Islet precursor cell (in vitro differentiated cells): ENCODE data around the gene CLIP2.
"Not testable (repeated sequence)": the region's sequence is repeated elsewhere in the genome, so short reads cannot be mapped to it uniquely, and the experiment has no call there.

Experiments
- DNase-seq: peaks from one replicate; pipeline ENCODE4 v3.0.0-alpha.2; 2018

CLIP2 gene

DNA sequence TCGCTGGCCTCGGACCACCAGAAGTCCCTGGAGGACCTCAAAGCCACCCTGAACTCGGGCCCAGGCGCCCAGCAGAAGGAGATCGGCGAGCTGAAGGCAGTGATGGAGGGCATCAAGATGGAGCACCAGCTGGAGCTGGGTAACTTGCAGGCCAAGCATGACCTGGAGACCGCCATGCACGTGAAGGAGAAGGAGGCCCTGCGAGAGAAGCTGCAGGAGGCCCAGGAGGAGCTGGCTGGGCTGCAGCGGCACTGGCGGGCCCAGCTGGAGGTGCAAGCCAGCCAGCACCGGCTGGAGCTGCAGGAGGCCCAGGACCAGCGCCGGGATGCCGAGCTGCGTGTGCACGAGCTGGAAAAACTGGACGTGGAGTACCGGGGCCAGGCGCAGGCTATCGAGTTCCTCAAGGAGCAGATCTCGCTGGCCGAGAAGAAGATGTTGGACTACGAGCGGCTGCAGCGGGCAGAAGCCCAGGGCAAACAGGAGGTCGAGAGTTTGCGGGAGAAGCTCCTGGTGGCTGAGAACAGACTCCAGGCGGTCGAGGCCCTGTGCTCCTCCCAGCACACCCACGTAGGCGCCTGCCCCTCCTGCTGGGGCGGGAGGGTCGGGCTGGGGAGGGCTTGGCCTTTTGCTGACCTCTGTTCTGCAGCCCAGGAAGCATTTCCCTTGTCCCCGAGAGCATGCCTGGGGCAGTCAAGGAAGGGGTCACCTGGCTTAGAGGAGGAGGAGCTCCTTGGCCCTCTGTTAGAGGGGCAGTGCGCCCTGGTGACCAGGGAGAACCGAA is 87.2 kb downstream of the CLIP2 start:
- no peak for DNase-seq

DNA sequence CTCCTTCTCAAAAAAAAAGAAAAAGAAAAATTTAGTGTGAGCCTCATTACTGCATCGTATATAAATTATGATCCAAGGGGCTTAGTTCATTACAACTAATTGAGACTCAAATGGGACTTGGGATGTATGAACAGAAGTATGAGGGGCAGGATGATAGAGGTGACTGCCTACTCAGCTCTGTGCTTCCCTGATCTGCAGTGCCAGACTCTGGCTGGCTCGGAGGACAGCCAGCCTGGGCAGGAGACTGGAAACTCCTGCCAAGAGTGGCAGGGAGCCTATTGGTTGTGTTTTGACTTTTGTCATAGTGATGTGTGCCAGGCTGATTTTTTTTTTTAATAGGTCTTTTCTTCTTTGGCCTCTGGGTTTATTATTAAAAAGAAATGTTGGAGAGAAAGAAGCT is 90.7 kb downstream of the CLIP2 start:
- no peak for DNase-seq

DNA sequence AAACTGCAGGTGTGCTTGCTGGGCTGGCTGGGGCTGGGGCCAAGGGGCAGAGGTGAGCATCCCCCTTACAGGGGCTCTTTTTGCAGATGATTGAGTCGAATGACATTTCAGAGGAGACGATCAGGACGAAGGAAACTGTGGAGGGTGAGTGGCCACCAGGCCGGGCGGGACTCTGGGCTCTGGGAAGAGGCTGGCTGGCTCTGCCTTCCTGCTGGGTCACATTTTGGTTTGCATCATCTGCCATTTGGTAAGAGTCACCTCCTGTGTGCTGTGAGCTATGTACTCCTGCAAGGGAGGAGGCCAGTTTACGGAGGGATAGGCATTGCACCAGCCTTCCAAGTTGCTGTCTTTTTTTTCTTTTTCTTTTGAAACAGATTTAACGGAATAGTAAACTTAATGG is 91.5 kb downstream of the CLIP2 start:
- DNase-seq: no peak

DNA sequence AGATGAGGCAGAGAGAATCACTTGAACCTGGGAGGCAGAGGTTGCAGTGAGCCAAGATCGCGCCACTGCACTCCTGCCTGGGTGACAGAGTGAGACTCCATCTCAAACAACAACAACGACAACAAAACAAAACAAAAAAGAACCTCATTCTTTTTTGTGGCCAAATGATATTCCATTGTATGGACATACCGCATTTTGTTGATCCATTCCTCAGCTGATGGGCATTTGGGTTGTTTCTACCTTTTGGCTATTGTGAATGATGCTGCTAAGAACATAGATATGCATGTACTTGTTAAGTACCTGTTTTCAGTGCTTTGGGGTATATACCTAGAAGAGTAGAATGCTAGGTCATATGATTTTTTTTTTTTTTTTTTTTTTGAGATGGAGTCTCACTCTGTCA is 94.9 kb downstream of the CLIP2 start:
- DNase-seq: not testable (repeated sequence)

DNA sequence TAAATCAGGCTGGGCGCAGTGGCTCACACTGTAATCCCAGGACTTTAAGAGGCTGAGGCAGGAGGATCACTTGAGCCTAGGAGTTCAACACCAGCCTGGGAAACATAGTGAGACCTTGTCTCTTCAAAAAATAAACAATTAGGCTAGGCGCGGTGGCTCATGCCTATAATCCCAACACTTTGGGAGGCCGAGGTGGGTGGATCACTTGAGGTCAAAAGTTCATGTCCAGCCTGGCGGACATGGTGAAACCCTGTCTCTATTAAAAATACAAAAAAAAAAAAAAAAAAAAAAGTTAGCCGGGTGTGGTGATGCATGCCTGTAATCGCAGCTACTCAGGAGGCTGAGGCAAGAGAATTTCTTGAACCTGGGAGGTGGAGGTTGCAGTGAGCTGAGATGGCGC is 95.6 kb downstream of the CLIP2 start:
- not testable (repeated sequence) for DNase-seq

DNA sequence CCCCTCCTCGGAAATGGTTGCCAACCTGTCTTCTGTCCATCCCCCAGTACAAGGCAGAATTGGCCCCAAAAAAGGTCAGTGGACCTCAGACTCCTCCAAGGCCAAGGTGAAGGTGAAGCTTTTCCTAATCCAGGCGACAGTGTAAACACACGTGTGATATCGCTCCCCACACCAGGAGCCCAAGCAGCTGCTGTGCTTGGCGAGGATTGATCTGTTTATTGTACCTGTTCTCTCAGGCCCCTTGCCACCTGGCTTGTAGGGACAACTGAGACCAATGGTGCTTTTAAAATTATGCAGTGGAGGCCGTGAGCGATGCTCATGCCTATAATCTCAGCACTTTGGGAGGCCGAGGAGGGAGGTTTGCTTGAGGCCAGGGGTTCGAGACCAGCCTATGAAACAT is 98.4 kb downstream of the CLIP2 start:
- no peak for DNase-seq

DNA sequence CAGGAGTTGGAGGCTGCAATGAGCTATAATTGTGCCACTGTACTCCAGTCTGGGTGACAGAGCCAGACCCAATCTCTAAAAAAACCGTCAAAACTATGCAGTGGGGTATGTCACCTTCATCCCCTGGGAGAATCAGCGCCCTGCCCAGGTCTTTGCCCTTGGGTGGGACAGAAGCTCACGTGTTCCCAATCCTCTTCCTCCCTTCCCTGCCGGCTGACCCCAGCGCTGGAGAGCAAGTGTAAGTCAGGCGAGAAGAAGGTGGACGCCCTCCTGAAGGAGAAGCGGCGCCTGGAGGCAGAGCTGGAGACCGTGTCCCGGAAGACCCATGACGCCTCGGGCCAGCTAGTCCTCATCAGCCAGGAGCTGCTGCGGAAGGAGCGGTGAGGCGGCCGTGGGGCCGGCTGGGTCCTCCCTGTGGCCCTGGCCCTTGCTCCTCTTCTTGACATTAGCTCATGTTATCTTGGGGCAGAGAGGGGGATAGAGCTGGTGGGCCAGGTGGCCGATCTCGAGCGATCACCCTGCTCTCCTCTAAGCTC is 99.7 kb downstream of the CLIP2 start:
- DNase-seq: no peak

DNA sequence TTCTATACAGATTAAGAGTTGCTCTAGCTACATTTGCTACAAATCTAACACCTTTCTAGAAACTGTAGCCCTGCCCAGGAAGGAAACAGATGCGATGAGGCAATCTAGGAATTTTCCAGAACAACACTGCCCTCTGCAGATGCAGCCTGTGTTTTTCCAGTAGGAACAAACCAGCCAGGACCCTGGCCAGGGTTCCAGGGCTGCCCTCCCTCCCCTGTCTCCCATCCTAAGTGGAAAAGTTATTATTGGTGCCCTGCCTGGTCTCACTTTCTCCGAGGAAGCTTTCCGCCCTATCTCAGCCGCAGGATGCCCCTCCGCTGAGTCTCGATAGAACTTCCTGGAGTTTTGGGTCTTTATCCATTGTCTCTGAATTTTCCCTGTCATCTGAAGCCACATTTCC is 104.5 kb downstream of the CLIP2 start:
- peak; percentile 72 for DNase-seq

DNA sequence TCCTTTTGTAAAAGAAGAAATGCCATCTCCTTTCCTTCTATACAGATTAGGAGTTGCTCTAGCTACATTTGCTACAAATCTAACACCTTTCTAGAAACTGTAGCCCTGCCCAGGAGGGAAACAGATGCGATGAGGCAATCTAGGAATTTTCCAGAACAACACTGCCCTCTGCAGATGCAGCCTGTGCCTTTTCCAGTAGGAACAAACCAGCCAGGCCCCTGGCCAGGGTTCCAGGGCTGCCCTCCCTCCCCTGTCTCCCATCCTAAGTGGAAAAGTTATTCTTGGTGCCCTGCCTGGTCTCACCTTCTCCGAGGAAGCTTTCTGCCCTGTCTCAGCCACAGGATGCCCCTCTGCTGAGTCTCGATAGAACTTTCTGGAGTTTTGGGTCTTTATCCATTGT is 105.4 kb downstream of the CLIP2 start:
- DNase-seq: peak; percentile 72

DNA sequence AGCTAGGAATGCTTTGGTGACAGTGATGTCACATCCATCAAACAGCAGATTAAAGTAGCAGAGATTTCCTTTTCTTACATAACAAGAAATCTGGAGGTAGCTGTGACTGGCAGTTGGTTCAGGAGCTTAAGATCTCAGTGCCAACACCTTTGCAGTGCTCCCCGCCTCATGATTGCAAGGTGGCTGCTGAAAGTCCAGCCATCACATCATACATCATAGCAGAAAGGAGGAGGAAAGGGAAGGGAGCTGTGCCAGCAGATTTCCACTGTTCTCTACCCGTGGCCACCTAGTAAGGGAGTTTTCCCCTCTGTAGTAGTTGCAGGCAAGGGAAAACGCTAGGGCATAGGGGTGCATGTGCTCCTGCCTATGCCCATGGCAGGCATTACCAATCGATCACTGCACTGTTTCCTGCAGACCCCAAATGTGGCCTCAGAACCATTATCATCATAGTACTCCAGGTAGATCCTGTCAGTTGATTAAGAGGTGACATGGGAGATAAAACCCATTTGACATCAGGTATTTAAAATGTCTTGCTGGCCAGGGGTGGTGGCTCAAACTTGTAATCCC is 106.6 kb downstream of the CLIP2 start:
- DNase-seq: peak; percentile 27

DNA sequence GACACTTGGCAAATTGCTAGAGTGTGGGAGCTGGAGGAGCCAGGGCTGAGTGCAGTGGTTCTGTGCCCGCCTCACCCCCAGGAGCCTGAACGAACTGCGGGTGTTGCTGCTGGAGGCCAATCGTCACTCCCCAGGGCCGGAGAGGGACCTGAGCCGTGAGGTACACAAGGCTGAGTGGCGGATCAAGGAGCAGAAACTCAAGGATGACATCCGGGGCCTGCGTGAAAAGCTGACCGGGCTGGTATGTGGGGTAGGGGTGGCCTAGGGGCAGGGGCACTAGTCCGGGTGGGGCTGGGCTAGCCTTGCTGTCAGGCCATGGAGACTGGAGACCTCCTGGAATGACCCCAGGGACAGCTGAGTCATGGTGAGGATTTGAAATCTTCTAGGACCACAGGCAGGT is 107.8 kb downstream of the CLIP2 start:
- DNase-seq: peak; percentile 46

DNA sequence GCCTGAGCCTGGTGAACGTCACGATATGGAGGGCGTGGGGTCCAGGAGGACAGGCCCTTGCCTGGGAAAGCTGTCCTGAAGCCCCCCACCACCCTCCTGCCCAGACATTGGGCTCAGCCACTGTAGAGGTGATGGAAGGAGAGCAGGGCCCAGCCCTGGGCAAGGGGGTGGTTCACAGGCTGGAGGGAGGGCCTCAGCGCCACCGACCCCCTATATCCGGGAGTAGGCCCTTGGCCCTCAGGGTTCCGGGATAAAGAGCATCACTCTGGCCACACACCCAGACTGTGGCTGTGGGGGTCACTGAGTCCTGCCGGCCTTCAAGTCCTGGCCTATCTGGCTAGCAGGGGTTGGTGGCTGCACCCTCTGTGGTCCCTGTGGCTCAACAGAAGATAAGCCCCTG is 109.2 kb downstream of the CLIP2 start:
- peak; percentile 46 for DNase-seq

DNA sequence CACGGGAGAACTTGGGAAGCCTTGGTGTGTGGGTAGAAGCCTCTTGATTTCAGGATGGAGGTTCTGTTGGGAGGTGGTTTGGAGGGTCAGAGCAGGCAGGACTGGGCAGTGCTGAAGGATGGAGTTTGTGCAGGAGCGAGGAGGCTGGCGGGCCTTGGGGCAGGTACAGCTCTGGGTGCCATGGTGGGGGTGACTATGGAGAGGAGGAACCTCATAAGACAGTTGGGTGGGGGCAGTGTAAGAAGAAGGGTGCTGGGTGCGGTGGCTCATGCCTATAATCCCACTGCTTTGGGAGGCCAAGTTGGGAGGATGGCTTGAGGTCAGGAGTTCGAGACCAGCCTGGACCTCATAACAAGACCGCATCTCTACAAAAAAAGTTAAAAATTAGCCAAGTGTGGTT is 109.8 kb downstream of the CLIP2 start:
- peak; percentile 29 for DNase-seq

DNA sequence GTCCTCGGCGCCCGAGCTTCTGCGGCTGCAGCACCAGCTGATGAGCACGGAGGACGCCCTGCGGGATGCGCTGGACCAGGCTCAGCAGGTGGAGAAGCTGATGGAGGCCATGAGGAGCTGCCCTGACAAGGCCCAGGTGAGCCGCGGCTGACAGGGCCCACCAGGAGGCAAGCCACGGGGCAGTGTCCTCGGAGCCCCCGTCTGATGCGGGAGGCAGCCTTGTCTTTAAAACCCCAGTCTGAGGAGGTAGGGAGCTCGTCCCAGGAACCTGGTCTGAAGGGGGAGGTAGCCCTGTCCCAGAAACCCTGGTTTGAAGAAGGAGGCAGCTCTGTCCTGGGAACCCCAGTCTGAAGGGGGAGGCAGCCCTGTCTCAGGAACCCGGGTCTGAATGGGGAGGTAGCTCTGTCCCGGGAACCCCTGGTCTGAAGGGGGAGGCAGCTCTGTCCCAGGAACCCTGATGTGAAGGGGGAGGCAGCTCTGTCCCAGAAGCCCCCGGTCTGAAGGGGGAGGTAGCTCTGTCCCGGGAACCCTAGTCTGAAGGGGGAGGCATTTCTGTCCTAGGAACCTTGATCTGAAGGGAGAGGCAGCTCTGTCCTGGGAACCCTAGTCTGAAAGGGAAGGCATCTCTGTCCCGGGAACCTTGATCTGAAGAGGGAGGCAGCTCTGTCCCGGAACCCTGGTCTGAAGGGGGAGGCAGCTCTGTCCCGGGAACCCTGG is 111.4 kb downstream of the CLIP2 start:
- DNase-seq: no peak

DNA sequence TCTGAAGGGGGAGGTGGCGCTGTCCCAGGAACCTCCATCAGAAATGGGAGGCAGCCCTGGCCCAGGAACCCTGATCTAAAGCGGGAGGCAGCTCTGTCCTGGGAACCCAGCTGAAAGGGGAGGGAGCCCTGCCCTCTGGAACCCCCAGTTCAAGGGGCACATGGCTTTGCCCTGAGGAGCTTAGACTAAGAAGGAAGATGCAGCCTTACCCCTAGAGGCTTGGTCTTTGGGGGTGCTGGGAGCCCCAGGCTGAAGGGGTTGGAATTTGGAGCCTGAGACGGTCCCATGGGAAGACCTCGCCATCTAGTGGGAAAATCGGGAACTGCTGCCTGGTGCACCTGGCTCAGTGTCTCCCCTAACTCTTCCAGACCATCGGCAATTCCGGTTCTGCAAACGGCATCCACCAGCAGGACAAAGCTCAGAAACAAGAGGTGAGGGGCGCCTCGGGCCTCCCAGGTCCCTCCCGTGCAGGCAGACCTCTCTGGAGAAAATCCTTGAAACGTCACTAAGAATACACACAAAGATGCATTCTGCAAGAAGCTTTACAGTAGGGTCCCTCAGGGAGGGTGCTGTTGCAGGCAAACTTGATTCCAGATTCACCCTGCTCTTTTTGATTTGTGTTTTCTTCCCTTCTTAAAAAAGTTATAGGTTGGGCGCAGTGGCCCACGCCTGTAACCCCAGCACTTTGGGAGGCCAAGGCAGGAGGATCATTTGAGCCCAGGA is 112.1 kb downstream of the CLIP2 start:
- peak; percentile 75 for DNase-seq

DNA sequence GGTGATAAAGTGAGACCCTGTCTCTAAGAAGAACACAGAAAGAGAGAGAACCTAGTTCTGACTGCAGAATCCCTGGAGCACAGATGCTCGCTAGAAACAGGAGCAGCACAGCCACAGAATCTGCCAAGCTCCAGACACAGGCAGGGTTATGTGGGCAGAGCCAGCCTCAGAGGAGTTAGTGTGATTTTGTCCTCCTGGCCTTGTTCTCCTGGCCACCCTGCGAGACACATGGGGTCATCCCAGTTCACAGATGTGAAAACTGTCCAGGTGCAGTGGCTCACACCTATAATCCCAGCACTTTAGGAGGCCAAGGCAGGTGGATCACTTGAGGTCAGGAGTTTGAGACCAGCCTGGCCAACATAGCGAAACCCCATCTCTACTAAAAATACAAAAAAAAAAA is 113.5 kb downstream of the CLIP2 start:
- peak; percentile 24 for DNase-seq

DNA sequence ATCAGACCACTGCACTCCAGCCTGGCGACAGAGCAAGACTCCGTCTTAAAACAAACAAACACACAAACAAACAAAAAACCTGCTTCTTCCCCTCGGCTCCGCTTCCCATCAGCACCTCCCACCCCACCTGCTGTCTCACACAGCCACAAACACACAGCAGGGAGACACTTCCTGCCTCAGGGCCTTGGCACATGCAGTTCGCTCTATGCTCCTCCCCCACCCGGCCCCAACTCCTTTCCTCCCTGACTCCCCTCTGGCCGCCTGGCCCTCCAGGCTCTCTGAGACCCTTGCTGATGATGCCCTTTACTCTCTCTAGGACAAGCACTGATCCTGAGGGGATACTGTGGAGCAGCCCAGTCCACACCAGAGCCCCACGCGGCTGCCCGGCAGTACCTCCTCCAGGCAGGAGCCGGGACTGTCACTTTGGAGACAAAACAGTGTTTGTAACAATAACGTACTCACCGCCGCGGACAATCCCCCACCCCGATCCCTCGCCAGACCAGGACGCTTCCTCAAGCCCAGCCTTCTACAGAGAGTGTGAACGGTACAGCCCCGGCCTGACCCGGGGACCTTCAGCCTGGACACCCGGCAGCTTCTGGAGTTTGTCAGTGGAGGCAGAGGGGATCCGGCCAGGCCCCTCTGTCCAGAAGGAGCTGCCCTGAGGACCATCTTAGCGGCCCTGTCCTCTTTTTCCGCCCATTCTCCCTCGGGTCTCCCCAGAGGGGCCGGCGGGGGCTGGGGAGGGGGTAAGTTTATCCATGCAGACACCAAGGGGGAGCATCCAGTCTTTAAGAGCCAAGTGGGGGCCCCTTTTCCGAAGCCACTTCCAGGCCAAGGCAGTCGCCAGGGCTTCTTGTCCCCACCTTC is 114.5 kb downstream of the CLIP2 start:
- peak; percentile 50 for DNase-seq

DNA sequence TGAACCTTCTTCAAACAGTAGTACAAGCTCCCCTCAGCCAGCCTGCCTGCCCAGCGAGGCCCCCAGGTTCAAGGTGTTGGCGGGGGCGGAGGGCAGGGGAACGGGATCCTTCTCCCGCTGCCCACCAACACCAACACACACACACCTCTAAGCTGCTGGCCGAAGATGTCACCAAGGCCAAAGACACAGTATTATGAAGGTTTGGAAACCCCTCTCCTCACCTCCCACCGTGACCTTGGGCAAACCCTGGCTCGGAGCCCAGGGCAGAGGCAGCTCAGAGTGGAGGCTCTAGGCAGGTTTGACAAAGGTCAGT is 115.1 kb downstream of the CLIP2 start:
- peak; percentile 42 for DNase-seq

DNA sequence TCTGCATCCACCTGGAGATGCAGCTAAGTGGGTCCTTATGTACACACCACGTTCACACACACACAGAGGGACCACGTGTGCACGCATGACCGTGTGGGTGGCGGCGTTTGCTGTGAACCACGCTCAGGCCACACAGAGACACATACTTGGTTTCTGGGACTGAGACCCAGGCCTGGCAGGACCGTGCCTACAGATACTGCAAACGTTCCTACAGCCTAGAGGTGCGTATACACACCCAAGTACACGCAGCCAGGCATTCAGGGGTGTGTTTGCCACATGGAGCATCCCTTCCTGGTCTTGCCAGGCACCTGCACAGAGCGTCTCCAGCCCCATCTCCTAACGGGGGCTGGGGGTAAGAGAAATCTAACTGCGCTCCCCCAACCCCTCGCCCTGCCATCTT is 115.5 kb downstream of the CLIP2 start:
- no peak for DNase-seq

DNA sequence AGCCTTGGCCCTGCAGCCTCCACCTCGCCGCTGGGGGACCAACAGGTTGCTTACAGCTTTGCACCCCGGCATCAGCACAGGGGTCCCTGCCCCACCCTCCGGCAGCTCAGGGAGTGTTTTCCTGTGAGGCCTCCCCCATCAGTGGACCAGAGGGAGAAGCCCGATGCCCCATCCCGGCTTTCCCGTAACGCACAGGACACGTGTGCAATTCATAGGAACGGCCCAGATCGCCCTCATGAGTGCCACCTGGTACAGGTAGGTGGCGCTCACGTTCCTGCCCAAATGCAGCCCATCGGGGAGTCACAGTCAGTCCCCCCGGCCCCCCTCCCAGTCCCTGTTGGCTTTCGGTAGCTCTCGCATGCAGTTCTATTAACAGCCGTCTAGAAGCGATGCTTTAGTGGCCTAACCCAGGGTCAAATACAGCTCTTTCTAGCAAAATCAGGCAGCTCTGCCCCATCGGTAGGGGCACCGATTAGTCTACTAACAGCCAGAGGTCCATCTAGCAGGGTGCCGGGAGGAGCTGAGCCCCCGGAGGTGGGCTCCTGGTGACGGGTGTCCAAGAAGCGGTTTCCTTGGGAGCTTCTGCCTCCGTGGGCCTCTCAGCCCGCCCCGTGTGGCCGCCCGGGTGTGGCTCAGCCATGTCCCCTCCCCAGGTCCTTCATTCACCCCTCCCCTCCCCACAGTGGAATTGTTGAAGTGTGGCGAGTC is 116.1 kb downstream of the CLIP2 start:
- DNase-seq: peak; percentile 62

DNA sequence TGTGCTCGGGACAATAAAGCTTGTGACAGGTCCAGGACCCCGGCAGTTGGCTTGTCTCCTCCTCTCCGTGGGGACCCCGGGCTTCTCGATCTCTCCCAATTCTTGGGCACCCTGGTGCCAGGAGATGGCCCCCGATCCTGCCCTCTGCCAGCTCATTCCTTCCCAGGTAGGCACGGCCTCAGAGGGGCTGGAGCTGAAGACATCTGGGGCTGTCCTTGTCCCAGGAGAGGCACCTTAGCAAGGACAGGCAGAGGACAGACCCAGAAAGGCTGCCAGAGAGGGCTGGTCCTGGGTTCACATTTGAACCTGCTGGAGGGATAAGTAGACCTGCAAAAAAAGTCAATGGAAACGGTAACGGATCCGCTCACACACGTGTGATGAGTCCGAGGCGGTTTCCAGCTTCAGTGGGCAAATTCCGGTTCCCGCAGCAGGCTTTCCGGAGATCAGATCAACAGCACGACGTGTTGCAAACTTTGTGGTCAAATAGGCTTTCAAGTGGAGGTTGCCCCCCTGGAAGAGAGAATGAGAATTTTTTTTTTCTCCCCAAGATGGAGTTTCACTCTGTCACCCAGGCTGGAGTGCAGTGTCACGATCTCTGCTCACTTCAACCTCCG is 116.8 kb downstream of the CLIP2 start:
- peak; percentile 45 for DNase-seq
